ENCODE data around the gene RASD1. TPM values are rescaled to one million over a fixed set of nuclear protein-coding genes. Genes with fewer than 3 reads are reported as not detected.

Gene RASD1
- polyA plus RNA-seq, 1 of the 3 experiments (the other 2 are of a cell fraction), result 0.43 TPM

DNA sequence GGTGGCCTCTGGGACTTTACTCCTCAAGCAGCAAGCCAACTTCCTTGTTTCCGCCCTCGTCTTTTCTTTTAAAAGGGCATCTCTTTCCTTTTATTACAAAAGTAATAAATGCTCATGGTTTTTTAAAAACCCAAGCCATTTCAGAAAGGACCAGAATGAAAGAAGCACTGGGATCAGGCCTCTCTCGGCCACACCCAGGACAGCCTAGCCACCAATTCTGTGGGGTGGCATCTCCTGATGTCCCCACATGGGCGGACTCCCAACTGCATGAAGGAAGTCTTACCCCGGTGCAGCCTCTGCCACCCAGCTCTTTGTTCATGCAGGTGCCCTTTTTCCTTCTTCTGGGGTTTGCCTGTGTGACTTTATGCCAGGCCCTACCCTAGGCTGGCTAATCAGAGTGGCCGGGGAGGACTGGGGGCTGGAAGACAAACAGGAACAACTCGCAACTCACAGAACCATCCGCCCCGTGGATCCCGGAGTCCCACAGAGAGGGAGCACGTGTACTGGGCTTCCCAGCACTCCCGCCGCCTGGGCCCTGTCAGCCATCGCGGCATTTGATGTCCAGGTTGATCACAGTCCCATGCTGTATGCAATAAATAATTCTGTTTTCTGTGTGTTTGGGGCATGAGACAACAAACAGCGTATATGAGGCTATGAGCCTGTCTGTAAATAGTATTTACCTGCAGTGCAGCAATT is 2.6 kb upstream of the RASD1 start:
- Histone ChIP-seq H3K4me1 (ENCODE audit: control insufficient read depth in 1 of 2, insufficient read depth in 2 of 2, low read depth in 1 of 2, low read length in 1 of 2) (peaks cover 0 to 7% of the 10 kb centered on the region in 2 experiments; a peak in 1 of 4 replicates), H2AFZ (ENCODE audit: low read depth) (no peak overlapping the region), H4K20me1 (ENCODE audit: insufficient read depth) (no peaks in the 10 kb centered on the region), H3K36me3 (replicated peaks in 1 of 2; ENCODE audit: control insufficient read depth in 1 of 2, insufficient read depth in 2 of 2, low read length in 1 of 2) (peaks cover 0 to 2% of the 10 kb centered on the region in 2 experiments), H3K27me3 (ENCODE audit: insufficient read depth) (no peaks in the 10 kb centered on the region), H3K9ac (no peak overlapping the region), H3K4me2 (no peak overlapping the region), H3F3A (replicated peaks; ENCODE audit: insufficient read depth) (no peaks in the 10 kb centered on the region), H3K9me3 (no peaks in the 10 kb centered on the region), H3K79me2 (ENCODE audit: insufficient read depth) (no peaks in the 10 kb centered on the region), H3K4me3 (ENCODE audit: low read depth in 2 of 2, low read length in 1 of 2) (no peak overlapping the region), H3K9me2 (no peaks in the 10 kb centered on the region), H3K27ac (ENCODE audit: low read depth in 2 of 2, low read length in 1 of 2) (no peak overlapping the region)
- POLR2A ChIA-PET, result no interaction called here
- no peak for DNase-seq
- WGBS (ENCODE audit: low lambda C conversion rate), result 88% methylated on average over 14 of the region's 16 CpGs
- CTCF ChIA-PET, result interaction anchor here (1.3 to 6.7 kb wide), 3 partner anchors 17 to 142 kb away, joined by 4 to 185 read pairs (median 16); no protein-coding TSS in a partner anchor
- TF ChIP-seq RXRA (IDR thresholded peaks at IDR 0.05; ENCODE audit: borderline replicate concordance, low read depth) (no peak), TAF1 (IDR thresholded peaks at IDR 0.05; ENCODE audit: borderline replicate concordance, low read depth, low read length) (no peak), SMC3 (IDR thresholded peaks at IDR 0.05; ENCODE audit: low read depth, low read length) (no peak), EP300 (IDR thresholded peaks at IDR 0.05; ENCODE audit: borderline replicate concordance in 1 of 2, low read depth in 1 of 2, low read length in 1 of 2) (no peak), EZH2phosphoT487 (IDR thresholded peaks at IDR 0.05; ENCODE audit: borderline replicate concordance, low read depth) (no peak), NRF1 (IDR thresholded peaks at IDR 0.05; ENCODE audit: low read depth, low read length) (no peak), FOXJ3 (CRISPR knock-in tag; IDR thresholded peaks at IDR 0.05) (no peak), RAD21 (IDR thresholded peaks at IDR 0.05; ENCODE audit: low read length) (no peak), GABPA (IDR thresholded peaks at IDR 0.05; ENCODE audit: low read depth) (no peak), JUND (IDR thresholded peaks at IDR 0.05) (no peak), GATA2 (CRISPR knock-in tag; IDR thresholded peaks at IDR 0.05) (no peak), FOSL2 (IDR thresholded peaks at IDR 0.05; ENCODE audit: borderline replicate concordance, low read depth) (no peak)
- TF ChIP-seq, protein P1, sequence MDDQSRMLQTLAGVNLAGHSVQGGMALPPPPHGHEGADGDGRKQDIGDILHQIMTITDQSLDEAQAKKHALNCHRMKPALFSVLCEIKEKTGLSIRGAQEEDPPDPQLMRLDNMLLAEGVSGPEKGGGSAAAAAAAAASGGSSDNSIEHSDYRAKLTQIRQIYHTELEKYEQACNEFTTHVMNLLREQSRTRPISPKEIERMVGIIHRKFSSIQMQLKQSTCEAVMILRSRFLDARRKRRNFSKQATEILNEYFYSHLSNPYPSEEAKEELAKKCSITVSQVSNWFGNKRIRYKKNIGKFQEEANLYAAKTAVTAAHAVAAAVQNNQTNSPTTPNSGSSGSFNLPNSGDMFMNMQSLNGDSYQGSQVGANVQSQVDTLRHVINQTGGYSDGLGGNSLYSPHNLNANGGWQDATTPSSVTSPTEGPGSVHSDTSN (IDR thresholded peaks at IDR 0.05), result no peak
- TF ChIP-seq, protein P2, sequence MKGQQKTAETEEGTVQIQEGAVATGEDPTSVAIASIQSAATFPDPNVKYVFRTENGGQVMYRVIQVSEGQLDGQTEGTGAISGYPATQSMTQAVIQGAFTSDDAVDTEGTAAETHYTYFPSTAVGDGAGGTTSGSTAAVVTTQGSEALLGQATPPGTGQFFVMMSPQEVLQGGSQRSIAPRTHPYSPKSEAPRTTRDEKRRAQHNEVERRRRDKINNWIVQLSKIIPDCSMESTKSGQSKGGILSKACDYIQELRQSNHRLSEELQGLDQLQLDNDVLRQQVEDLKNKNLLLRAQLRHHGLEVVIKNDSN (IDR thresholded peaks at IDR 0.05; ENCODE audit: borderline replicate concordance, low read depth), result no peak
- TF ChIP-seq, protein P3, sequence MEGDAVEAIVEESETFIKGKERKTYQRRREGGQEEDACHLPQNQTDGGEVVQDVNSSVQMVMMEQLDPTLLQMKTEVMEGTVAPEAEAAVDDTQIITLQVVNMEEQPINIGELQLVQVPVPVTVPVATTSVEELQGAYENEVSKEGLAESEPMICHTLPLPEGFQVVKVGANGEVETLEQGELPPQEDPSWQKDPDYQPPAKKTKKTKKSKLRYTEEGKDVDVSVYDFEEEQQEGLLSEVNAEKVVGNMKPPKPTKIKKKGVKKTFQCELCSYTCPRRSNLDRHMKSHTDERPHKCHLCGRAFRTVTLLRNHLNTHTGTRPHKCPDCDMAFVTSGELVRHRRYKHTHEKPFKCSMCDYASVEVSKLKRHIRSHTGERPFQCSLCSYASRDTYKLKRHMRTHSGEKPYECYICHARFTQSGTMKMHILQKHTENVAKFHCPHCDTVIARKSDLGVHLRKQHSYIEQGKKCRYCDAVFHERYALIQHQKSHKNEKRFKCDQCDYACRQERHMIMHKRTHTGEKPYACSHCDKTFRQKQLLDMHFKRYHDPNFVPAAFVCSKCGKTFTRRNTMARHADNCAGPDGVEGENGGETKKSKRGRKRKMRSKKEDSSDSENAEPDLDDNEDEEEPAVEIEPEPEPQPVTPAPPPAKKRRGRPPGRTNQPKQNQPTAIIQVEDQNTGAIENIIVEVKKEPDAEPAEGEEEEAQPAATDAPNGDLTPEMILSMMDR (IDR thresholded peaks at IDR 0.05), result no peak
- TF ChIP-seq, protein P4, sequence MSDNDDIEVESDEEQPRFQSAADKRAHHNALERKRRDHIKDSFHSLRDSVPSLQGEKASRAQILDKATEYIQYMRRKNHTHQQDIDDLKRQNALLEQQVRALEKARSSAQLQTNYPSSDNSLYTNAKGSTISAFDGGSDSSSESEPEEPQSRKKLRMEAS (IDR thresholded peaks at IDR 0.05; ENCODE audit: low read depth), result no peak

Data from SK-N-SH (cell line).